Activated B cell treated with CpG ODN at 0.5 μM for 24 hours (primary cell): ENCODE measurements around the gene DBX1. TPM values are rescaled to one million over a fixed set of nuclear protein-coding genes. Genes with fewer than 3 reads are reported as not detected.
"Not testable (repeated sequence)": the region's sequence is repeated elsewhere in the genome, so short reads cannot be mapped to it uniquely, and the experiment has no call there.

Source experiments
- ATAC-seq: fragments of 200-7000 bp; cut with Tn5 transposase; one replicate; pipeline ENCODE4 v1.10.0; 2021; ENCODE audit warnings: low read depth, mild to moderate bottlenecking, moderate library complexity
- CTCF ChIA-PET: fragments of 350-600 bp; sonication (Branson Sonifier 250); formaldehyde crosslinking; loops from one replicate; lab custom pipeline; 2021; ENCODE audit warnings: antibody characterized with exemption; lab: Charles Lee
- POLR2A ChIA-PET: fragments of 350-600 bp; sonication (Branson Sonifier 250); formaldehyde crosslinking; loops from one replicate; lab custom pipeline; 2021; ENCODE audit warnings: antibody characterized with exemption; lab: Charles Lee
- DNase-seq: peaks from one replicate; pipeline ENCODE4 v3.0.0; 2022
- H3K27ac Mint-ChIP-seq: one replicate; pipeline ENCODE4 v1.8.0; 2020; ENCODE audit warnings: mixed read lengths
- H3K27me3 Mint-ChIP-seq: one replicate; pipeline ENCODE4 v1.8.0; 2021; ENCODE audit warnings: mixed read lengths
- H3K36me3 Mint-ChIP-seq: one replicate; pipeline ENCODE4 v1.8.0; 2021; ENCODE audit warnings: low read depth, mixed read lengths
- H3K4me1 Mint-ChIP-seq: one replicate; pipeline ENCODE4 v1.8.0; 2021; ENCODE audit warnings: mixed read lengths
- H3K4me3 Mint-ChIP-seq: one replicate; pipeline ENCODE4 v1.8.0; 2020; ENCODE audit warnings: mild to moderate bottlenecking, mixed read lengths
- H3K9me3 Mint-ChIP-seq: one replicate; pipeline ENCODE4 v1.8.0; 2020; ENCODE audit warnings: mixed read lengths
- CTCF ChIP-seq: fragments of 200-600 bp; IDR thresholded peaks from one replicate; pipeline ENCODE4 v1.8.0; 2022; ENCODE audit warnings: antibody characterized with exemption, mild to moderate bottlenecking
- intact Hi-C: fragments of 100-400 bp; cut with micrococcal nuclease; formaldehyde crosslinking; loops from one replicate; pipeline ENCODE4 v1.15.1; 2024
- total RNA-seq: library from RNA; stranded (reverse); gene quantifications from 2 replicates; pipeline ENCODE4 v1.2.3, GENCODE V29; 2022

Gene DBX1
- total RNA-seq, 1 donor from 2014 or later = not detected

DNA sequence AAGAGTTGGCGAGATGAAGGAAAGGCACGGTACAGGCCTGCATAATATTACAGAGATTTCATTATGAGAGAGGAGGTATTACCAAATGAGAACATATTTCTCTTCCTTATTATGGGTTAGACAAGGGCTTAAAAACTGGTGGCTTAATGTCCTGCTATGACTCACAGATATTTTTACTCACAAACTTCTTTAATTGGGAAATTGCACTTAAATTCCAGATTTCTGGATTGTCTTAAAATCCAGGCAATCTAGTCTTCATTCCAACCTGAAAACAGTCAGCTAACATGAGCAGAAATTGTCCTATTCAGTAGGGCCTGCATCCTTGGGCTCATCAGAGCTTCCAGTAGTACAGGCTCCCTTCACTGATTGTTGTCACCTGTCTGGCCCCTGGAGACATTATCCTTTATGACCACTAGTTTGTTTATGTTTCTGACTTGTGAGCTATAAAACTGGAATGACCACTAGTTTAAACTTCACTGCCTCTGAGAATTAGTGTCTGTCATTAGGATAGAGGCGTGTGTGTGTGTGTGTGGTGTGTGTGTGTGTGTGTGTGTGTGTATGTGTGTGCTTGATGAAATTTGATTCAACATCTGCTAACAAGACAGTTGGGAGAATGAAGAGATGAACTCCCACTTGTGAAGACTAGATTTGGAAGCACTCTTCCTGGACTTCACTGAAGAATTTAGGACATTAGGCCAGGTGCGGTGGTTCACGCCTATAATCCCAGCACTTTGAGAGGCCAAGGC lies 25.1 kb downstream of the DBX1 start:
- intact Hi-C loops = no loop called here
- CTCF ChIA-PET = no interaction called here

DNA sequence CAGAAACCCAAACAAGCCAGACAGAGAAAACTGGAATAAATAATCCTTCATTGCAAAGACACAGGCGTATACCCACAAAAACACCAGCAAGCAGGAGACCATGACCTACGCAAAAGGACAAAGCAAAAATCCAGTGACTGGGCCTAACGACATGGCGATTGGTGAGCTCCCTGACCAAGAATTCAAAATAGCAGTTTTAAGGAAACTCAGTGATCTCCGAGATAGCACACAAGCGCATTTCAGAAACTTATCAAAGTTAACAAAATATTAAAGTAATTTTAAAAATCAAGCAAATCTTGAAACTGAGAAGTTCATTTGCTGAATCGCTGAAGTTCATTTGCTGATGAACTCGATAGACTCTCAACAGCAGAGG lies 27.6 kb downstream of the DBX1 start:
- POLR2A ChIA-PET = no interaction called here
- CTCF ChIA-PET = interaction anchor here (0.7 to 2.6 kb wide), 15 partner anchors 9 to 570 kb away, joined by 3 to 14 read pairs (median 5); no protein-coding TSS in a partner anchor
- DNase-seq (no peak), ATAC-seq (no peak)
- intact Hi-C loops = loop anchor here (1.0 kb wide), 3 partner anchors 181 to 568 kb away; no protein-coding TSS in a partner anchor
- no peak overlapping the region for H3K27ac Mint-ChIP-seq
- no peaks in the 10 kb centered on the region for H3K36me3 Mint-ChIP-seq
- no peak for TF ChIP-seq CTCF
- no peaks in the 10 kb centered on the region for H3K9me3 Mint-ChIP-seq
- H3K4me1 Mint-ChIP-seq = peaks cover 10% of the 10 kb centered on the region
- peaks cover 27% of the 10 kb centered on the region for H3K27me3 Mint-ChIP-seq
- no peak overlapping the region for H3K4me3 Mint-ChIP-seq

More for the DNA sequence above, 25.1 kb downstream of the DBX1 start:
- H3K36me3 Mint-ChIP-seq = no peaks in the 10 kb centered on the region
- TF ChIP-seq CTCF = no peak
- peaks cover 41% of the 10 kb centered on the region for H3K27me3 Mint-ChIP-seq
- no peaks in the 10 kb centered on the region for H3K9me3 Mint-ChIP-seq
- DNase-seq (no peak), ATAC-seq (no peak)
- peaks cover 10% of the 10 kb centered on the region for H3K4me1 Mint-ChIP-seq
- H3K4me3 Mint-ChIP-seq = no peak overlapping the region
- H3K27ac Mint-ChIP-seq = no peak overlapping the region
- POLR2A ChIA-PET = no interaction called here

- H3K36me3 Mint-ChIP-seq = no peaks in the 10 kb centered on the region
Measured at GRCh38 chr11:20131788-20132666, 28.2 kb downstream of the DBX1 start.

DNA sequence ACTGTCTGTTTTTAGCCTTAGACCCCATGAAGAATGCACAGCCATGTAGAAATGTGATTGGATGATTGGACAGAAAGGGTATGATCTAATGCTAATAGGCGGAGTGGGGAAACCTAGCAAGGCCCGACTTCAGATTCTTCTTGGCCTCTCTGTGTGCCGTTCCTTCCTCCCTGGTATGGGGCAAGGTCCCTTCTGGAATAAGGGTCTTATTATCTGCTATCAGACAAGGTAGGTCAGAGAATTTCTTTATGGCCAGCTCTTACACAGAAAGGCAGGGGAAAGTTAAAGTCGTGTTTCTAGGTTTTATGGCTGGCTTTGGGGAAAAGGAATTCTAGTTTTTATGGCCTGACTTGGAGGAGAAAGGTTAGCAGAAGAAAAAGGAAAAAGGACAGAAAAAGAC lies 30.6 kb downstream of the DBX1 start:
- ATAC-seq = no peak
- no peaks in the 10 kb centered on the region for H3K9me3 Mint-ChIP-seq
- H3K36me3 Mint-ChIP-seq = no peaks in the 10 kb centered on the region
- intact Hi-C loops = no loop called here
- no peak for DNase-seq
- peaks cover 10% of the 10 kb centered on the region for H3K4me1 Mint-ChIP-seq
- H3K27ac Mint-ChIP-seq = no peak overlapping the region
- ChIA-PET POLR2A (no interaction called here), CTCF (interaction anchor here (0.8 to 3.5 kb wide), 5 partner anchors 13 to 481 kb away, joined by 3 to 33 read pairs (median 11); no protein-coding TSS in a partner anchor)
- peaks cover 22% of the 10 kb centered on the region for H3K27me3 Mint-ChIP-seq
- no peak for TF ChIP-seq CTCF
- no peak overlapping the region for H3K4me3 Mint-ChIP-seq

More at GRCh38 chr11:20131788-20132666, 28.2 kb downstream of the DBX1 start:
- Mint-ChIP-seq H3K9me3 (no peaks in the 10 kb centered on the region), H3K4me1 (peaks cover 10% of the 10 kb centered on the region), H3K4me3 (peak overlapping the region; percentile 61), H3K27me3 (peaks cover 27% of the 10 kb centered on the region), H3K27ac (no peak overlapping the region)
- intact Hi-C loops = loop anchor here (1.0 kb wide), 3 partner anchors 181 to 568 kb away; no protein-coding TSS in a partner anchor
- ATAC-seq (peak; percentile 31), DNase-seq (no peak)
- POLR2A ChIA-PET = interaction anchor here (1.4 kb wide), 1 partner anchor 32 kb away, joined by 3 read pairs; no protein-coding TSS in a partner anchor
- no peak for TF ChIP-seq CTCF
- CTCF ChIA-PET = interaction anchor here (0.7 to 2.6 kb wide), 16 partner anchors 9 to 569 kb away, joined by 3 to 14 read pairs (median 4); no protein-coding TSS in a partner anchor

DNA sequence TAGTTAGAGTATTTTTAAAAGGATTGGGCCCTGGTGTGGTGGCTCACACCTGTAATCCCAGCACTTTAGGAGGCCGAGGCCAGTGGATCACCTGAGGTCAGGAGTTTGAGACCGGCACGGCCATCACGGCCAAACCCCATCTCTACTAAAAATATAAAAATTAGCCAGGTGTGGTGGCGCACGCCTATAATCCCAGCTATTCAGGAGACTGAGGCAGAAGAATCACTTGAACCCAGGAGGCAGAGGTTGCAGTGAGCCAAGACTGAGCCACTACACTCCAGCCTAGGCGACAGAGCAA lies 31.8 kb downstream of the DBX1 start:
- ChIA-PET CTCF (interaction anchor here (0.7 to 3.5 kb wide), 18 partner anchors 10 to 482 kb away, joined by 3 to 33 read pairs (median 4); no protein-coding TSS in a partner anchor), POLR2A (interaction anchor here (0.6 kb wide), 1 partner anchor 258 kb away, joined by 3 read pairs; no protein-coding TSS in a partner anchor)
- peaks cover 17% of the 10 kb centered on the region for H3K27me3 Mint-ChIP-seq
- not testable (repeated sequence) for ATAC-seq, H3K4me1 Mint-ChIP-seq, H3K9me3 Mint-ChIP-seq, H3K27ac Mint-ChIP-seq, DNase-seq, H3K4me3 Mint-ChIP-seq, H3K36me3 Mint-ChIP-seq
- intact Hi-C loops = loop anchor here (1.0 kb wide), 1 partner anchor 226 kb away; no protein-coding TSS in a partner anchor
